HepG2 (cell line): Measurements from ENCODE around the gene INPP5K. TPM values are rescaled to one million over a fixed set of nuclear protein-coding genes. Genes with fewer than 3 reads are reported as not detected.
"Not testable (repeated sequence)": the region's sequence is repeated elsewhere in the genome, so short reads cannot be mapped to it uniquely, and the experiment has no call there.

Experiments used
- ATAC-seq: fragments of 200-7000 bp; cut with Tn5 transposase; 3 replicates; pipeline ENCODE4 v1.9.1; 2020; ENCODE audit warnings: mild to moderate bottlenecking, moderate library complexity
- BruUV-seq: library from RNA; stranded (reverse); fragments of 400-500 nt; replicated peaks from 2 replicates; lab custom pipeline; 2021; lab: Mats Ljungman, UMichigan
- CTCF ChIA-PET: fragments of 300-600 bp; formaldehyde crosslinking; extraction: SDS; loops from one replicate; lab custom pipeline; 2021; ENCODE audit warnings: low total read pairs, inconsistent platforms, low intra/inter-chr PET ratio; lab: Yijun Ruan, JAX
- POLR2A ChIA-PET: fragments of 350-600 bp; sonication (Branson Sonifier 250); formaldehyde crosslinking; loops from one replicate; lab custom pipeline; 2020; ENCODE audit warnings: antibody characterized with exemption, inconsistent platforms; lab: Yijun Ruan, JAX
- DNase-seq: peaks from one replicate; pipeline ENCODE4 v3.0.0-alpha.2; 2015; ENCODE audit warnings: low spot score
- FAIRE-seq: peaks from 3 replicates; lab custom pipeline; 2011; peaks lifted over from hg19 to GRCh38; lab: Jason Lieb, UNC
- H2AFZ ChIP-seq: one replicate; pipeline ENCODE4 v1.6.1; 2011; ENCODE audit warnings: low read length, inconsistent platforms
- H3K27ac ChIP-seq: fragments of 300-600 bp; 3 replicates; pipeline ENCODE4 v1.8.0; 2011; ENCODE audit warnings: mixed run types, mild to moderate bottlenecking, mixed read lengths, low read length, inconsistent platforms; ENCODE audit not compliant: insufficient read depth; ENCODE audit errors: extremely low read length
- H3K27me3 ChIP-seq, 2 experiments: fragments of 200-600 bp in 1 of 2; 2 replicates in 1 of 2; 3 replicates in 1 of 2; pipeline versions ENCODE4 v1.6.0 to v1.8.0; 2011; ENCODE audit warnings: low read length in 2 of 2, mild to moderate bottlenecking in 2 of 2, moderate library complexity in 2 of 2, inconsistent platforms in 1 of 2; ENCODE audit not compliant: insufficient read depth in 2 of 2, control insufficient read depth in 1 of 2
- H3K36me3 ChIP-seq, 2 experiments: fragments of 200-600 bp in 1 of 2; replicated peaks in 1 of 2; 2 replicates in 1 of 2; 3 replicates in 1 of 2; pipeline versions ENCODE4 v1.5.1 to v1.8.0; 2011; ENCODE audit warnings: low read length in 2 of 2, inconsistent platforms in 1 of 2; ENCODE audit not compliant: insufficient read depth in 2 of 2, control insufficient read depth in 1 of 2
- H3K4me1 ChIP-seq: 2 replicates; pipeline ENCODE4 v1.5.1; 2012; ENCODE audit warnings: low read length, inconsistent platforms; ENCODE audit not compliant: insufficient read depth
- H3K4me2 ChIP-seq: 2 replicates; pipeline ENCODE4 v1.6.0; 2011; ENCODE audit warnings: low read depth, low read length, inconsistent platforms
- H3K4me3 ChIP-seq, 3 experiments: fragments of 200-600 bp in 1 of 3; sonication (generic), shearing (Covaris generic) in 1 of 3; replicated peaks in 1 of 3; 2 replicates each; pipeline ENCODE4 v1.5.1; 2011 to 2016; ENCODE audit warnings: low read length in 3 of 3, inconsistent platforms in 2 of 3, low read depth in 2 of 3, mild to moderate bottlenecking in 2 of 3, control low read depth in 1 of 3, mixed read lengths in 1 of 3; ENCODE audit not compliant: insufficient read depth in 1 of 3
- H3K79me2 ChIP-seq: one replicate; pipeline ENCODE4 v1.6.1; 2011; ENCODE audit warnings: low read length, inconsistent platforms; ENCODE audit not compliant: insufficient read depth
- H3K9ac ChIP-seq: 2 replicates; pipeline ENCODE4 v1.6.0; 2011; ENCODE audit warnings: mild to moderate bottlenecking, low read depth, low read length, inconsistent platforms; ENCODE audit not compliant: insufficient read depth
- H3K9me3 ChIP-seq: 2 replicates; pipeline ENCODE4 v1.5.1; 2012; ENCODE audit warnings: mild to moderate bottlenecking, low read length
- H4K20me1 ChIP-seq: 2 replicates; pipeline ENCODE4 v1.6.0; 2011; ENCODE audit warnings: inconsistent platforms, mild to moderate bottlenecking, low read length, moderate library complexity; ENCODE audit not compliant: insufficient read depth
- ARID5B ChIP-seq: IDR thresholded peaks from 2 replicates; pipeline ENCODE4 v1.4.0; 2020; ENCODE audit warnings: mild to moderate bottlenecking, missing genetic modification reagents
- FOXO4 ChIP-seq: sonication (generic); formaldehyde crosslinking; conservative IDR thresholded peaks from 2 replicates; pipeline ENCODE4 v1.8.1; 2023; ENCODE audit warnings: missing genetic modification reagents
- HNF4A ChIP-seq: sonication (generic); formaldehyde crosslinking; IDR thresholded peaks from 2 replicates; pipeline ENCODE4 v1.4.0; 2020; ENCODE audit warnings: missing genetic modification reagents
- NR2F6 ChIP-seq, 2 experiments: IDR thresholded peaks; 2 replicates each; pipeline ENCODE4 v1.6.1; 2016; ENCODE audit warnings: antibody characterized with exemption in 1 of 2, mild to moderate bottlenecking in 1 of 2
- SOX6 ChIP-seq, 2 experiments: fragments of 450-650 bp in 1 of 2; sonication (generic) in 1 of 2; formaldehyde crosslinking in 1 of 2; IDR thresholded peaks; 2 replicates each; pipeline versions ENCODE4 v1.4.0 to v1.6.1; 2017 to 2020; ENCODE audit warnings: antibody characterized with exemption in 1 of 2, mild to moderate bottlenecking in 1 of 2, missing genetic modification reagents in 1 of 2
- TCF7 ChIP-seq: sonication (generic); IDR thresholded peaks from 2 replicates; pipeline ENCODE4 v1.6.1; 2016; ENCODE audit warnings: antibody characterized with exemption, low read depth
- ZBTB40 ChIP-seq, 2 experiments: fragments of 450-650 bp in 1 of 2; sonication (generic) in 1 of 2; formaldehyde crosslinking in 1 of 2; IDR thresholded peaks; 2 replicates each; pipeline versions ENCODE4 v1.6.1 to v1.8.0; 2016 to 2022; ENCODE audit warnings: antibody characterized with exemption in 1 of 2, mild to moderate bottlenecking in 1 of 2, missing genetic modification reagents in 1 of 2
- WGBS: methylation state at CpG from one replicate; pipeline ENCODE4 v1.1.6; 2017; ENCODE audit warnings: low lambda C conversion rate; 5-methylcytosine and 5-hydroxymethylcytosine counted together
- in situ Hi-C: cut with HindIII; loops from 2 replicates; pipeline ENCODE4 v1.10.0; 2017; ENCODE audit warnings: low pct_unique_long_range_greater_than_20kb; ENCODE audit not compliant: extremely low pct_ligation_motif_present
- intact Hi-C: fragments of 100-400 bp; cut with micrococcal nuclease; formaldehyde crosslinking; loops from one replicate; pipeline ENCODE4 v1.10.0; 2022; ENCODE audit not compliant: unreplicated experiment
- polyA plus RNA-seq, 8 experiments: library from polyadenylated mRNA; depleted of rRNA in 3 of 8; stranded (reverse) in 7 of 8; unstranded in 1 of 8; fragments of >200 nt; fragmentation: Illumina TruSeq in 4 of 8; extraction: Trizol in 4 of 8; gene quantifications; 2 replicates each; pipeline versions ENCODE4 v1.2.1 to v1.2.3, GENCODE V29; 2011 to 2016; ENCODE audit warnings: low read depth in 4 of 8, missing spikeins in 1 of 8, mixed read lengths in 1 of 8; ENCODE audit not compliant: insufficient read depth in 1 of 8
- total RNA-seq, 5 experiments: library from RNA; depleted of rRNA; stranded (reverse); fragments of >200 nt; fragmentation: Illumina TruSeq; extraction: Trizol; gene quantifications; 2 replicates each; pipeline ENCODE4 v1.2.3, GENCODE V29; 2016; ENCODE audit warnings: low read depth in 1 of 5

INPP5K gene
- total and polyA plus RNA-seq, 2 of the 13 experiments (the other 11 are each of a cell fraction or from before 2014, with no cell fraction given): 4.8 to 9.6 TPM

GRCh38 chr17:1453694-1454093 is 62.7 kb downstream of the INPP5K start:
- ATAC-seq; in situ Hi-C loops; H3K9me3 ChIP-seq; H3K27me3 ChIP-seq; BruUV-seq; H2AFZ ChIP-seq; H3K27ac ChIP-seq; intact Hi-C loops; FAIRE-seq; H3K9ac ChIP-seq; H3K36me3 ChIP-seq; H3K4me3 ChIP-seq; CTCF ChIA-PET; TF ChIP-seq ZBTB40, NR2F6, SOX6 (IDR thresholded peaks at IDR 0.05): not testable (repeated sequence)
- POLR2A ChIA-PET: interaction anchor here (0.6 to 2.0 kb wide), 4 partner anchors 12 to 62 kb away, joined by 3 to 12 read pairs (median 4); partner anchors contain the start of genes INPP5K and YWHAE
- peak; percentile 46 for DNase-seq
- Histone ChIP-seq H4K20me1 (peaks cover 21% of the 10 kb centered on the region; the same call in 1 of the 2 replicates), H3K4me2 (peak overlapping the region; percentile 45; the same call in 1 of the 2 replicates), H3K4me1 (peaks cover 55% of the 10 kb centered on the region), H3K79me2 (peaks cover 69% of the 10 kb centered on the region)
- WGBS: 56% methylated on average over 10 of the region's 11 CpGs
- 0 out of 2 replicates have a peak, but pooled peaks have one; percentile 11 for TF ChIP-seq ZBTB40 (CRISPR knock-in tag; IDR thresholded peaks at IDR 0.05)
- TF ChIP-seq NR2F6 (CRISPR knock-in tag; IDR thresholded peaks at IDR 0.05): peak; percentile 43; the same call in 1 of the 2 replicates
- TF ChIP-seq TCF7: 0 out of 2 replicates have a peak, but pooled peaks have one; percentile 16
- peak; percentile 31; the same call in 1 of the 2 replicates for TF ChIP-seq ARID5B (CRISPR knock-in tag)
- peak; percentile 11; the same call in 1 of the 2 replicates for TF ChIP-seq HNF4A (CRISPR knock-in tag)
- TF ChIP-seq FOXO4 (CRISPR knock-in tag): 0 out of 2 replicates have a peak, but pooled peaks have one; percentile 27
- TF ChIP-seq SOX6 (CRISPR knock-in tag; IDR thresholded peaks at IDR 0.05): peak; percentile 83
